Gastrocnemius medialis (tissue), 4 donors: ENCODE data around the gene CAB39.

Source experiments
- POLR2A ChIP-seq, 2 donors: fragments of 450-650 bp; IDR thresholded peaks; one replicate each; pipeline ENCODE4 v1.6.1; 2017; ENCODE audit warnings: antibody characterized with exemption in 2 of 2, mild to moderate bottlenecking in 2 of 2, moderate library complexity in 2 of 2
- TF ChIP-seq, protein P1 (sequence below), 5 experiments: fragments of 450-650 bp in 3 of 5; fragments of 200-600 bp in 2 of 5; sonication (generic) in 2 of 5; IDR thresholded peaks in 4 of 5; conservative IDR thresholded peaks in 1 of 5; 1 replicate in 4 of 5; 2 replicates in 1 of 5; pipeline ENCODE4 v1.5.1; 2016 to 2019; ENCODE audit warnings: antibody characterized with exemption in 5 of 5, mild to moderate bottlenecking in 3 of 5, moderate library complexity in 3 of 5

DNA sequence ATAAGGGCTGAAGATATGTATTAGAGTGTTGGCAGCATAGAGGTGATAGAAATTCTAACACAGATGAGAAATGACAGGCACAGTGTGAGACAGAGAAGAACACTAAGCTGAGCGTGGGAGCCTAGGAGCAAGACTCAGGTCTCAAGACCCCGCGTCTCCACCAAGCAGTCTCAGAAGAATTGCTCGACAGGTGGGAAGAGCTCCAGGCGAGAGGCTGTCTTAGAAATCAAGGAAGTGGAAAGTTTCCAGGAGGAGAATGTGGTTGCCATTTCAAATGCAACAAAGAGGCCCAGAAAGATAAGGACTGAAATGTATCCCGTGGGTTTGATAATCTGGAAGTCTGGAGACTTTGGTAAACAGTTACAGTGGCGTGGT is 31.5 kb upstream of the CAB39 start:
- TF ChIP-seq, protein P1, sequence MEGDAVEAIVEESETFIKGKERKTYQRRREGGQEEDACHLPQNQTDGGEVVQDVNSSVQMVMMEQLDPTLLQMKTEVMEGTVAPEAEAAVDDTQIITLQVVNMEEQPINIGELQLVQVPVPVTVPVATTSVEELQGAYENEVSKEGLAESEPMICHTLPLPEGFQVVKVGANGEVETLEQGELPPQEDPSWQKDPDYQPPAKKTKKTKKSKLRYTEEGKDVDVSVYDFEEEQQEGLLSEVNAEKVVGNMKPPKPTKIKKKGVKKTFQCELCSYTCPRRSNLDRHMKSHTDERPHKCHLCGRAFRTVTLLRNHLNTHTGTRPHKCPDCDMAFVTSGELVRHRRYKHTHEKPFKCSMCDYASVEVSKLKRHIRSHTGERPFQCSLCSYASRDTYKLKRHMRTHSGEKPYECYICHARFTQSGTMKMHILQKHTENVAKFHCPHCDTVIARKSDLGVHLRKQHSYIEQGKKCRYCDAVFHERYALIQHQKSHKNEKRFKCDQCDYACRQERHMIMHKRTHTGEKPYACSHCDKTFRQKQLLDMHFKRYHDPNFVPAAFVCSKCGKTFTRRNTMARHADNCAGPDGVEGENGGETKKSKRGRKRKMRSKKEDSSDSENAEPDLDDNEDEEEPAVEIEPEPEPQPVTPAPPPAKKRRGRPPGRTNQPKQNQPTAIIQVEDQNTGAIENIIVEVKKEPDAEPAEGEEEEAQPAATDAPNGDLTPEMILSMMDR (IDR thresholded peaks at IDR 0.05 in 4 of 5, conservative IDR thresholded peaks at IDR 0.05 in 1 of 5), result no peak
- TF ChIP-seq POLR2A (IDR thresholded peaks at IDR 0.05), result no peak
